ENCODE data around the gene NBEAL1. TPM values are rescaled to one million over a fixed set of nuclear protein-coding genes. Genes with fewer than 3 reads are reported as not detected.

The NBEAL1 gene
- total RNA-seq, 1 experiment from 2014 or later, result 17.0 TPM

GRCh38 chr2:203021991-203022390 is 7.3 kb downstream of the NBEAL1 start:
- Histone ChIP-seq H3K9me3 (ENCODE audit: control insufficient read depth in 1 of 2, insufficient read depth in 1 of 2, low read depth in 1 of 2, low read length in 2 of 2) (no peaks in the 10 kb centered on the region), H3K27me3 (ENCODE audit: insufficient read depth, low read length) (no peaks in the 10 kb centered on the region), H3K4me3 (replicated peaks in 1 of 2; ENCODE audit: low read depth in 1 of 2, low read length in 2 of 2) (no peak overlapping the region), H3K9me2 (ENCODE audit: insufficient read depth) (0 out of 2 replicates have a peak, but pooled peaks cover 2% of the 10 kb centered on the region), H3K4me2 (ENCODE audit: low read length) (no peak overlapping the region), H3K36me3 (ENCODE audit: control insufficient read depth in 1 of 2, insufficient read depth in 2 of 2, low read length in 2 of 2) (no peaks in the 10 kb centered on the region), H3K79me2 (ENCODE audit: insufficient read depth, low read length) (peaks cover 19% of the 10 kb centered on the region), H4K20me1 (ENCODE audit: insufficient read depth) (no peaks in the 10 kb centered on the region; the same call in 1 of the 2 replicates), H3K9ac (ENCODE audit: low read length) (no peak overlapping the region), H3K27ac (ENCODE audit: low read depth, low read length) (no peak overlapping the region), H2AFZ (ENCODE audit: low read depth, low read length, poor library complexity, severe bottlenecking) (no peak overlapping the region), H3K4me1 (ENCODE audit: control insufficient read depth in 1 of 2, insufficient read depth in 2 of 2, low read length in 2 of 2) (no peaks in the 10 kb centered on the region)
- no peak for DNase-seq (ENCODE audit: low read depth, low spot score)
- ATAC-seq, result no peak
- TF ChIP-seq ATF3 (IDR thresholded peaks at IDR 0.05) (no peak), CEBPB (IDR thresholded peaks at IDR 0.05; ENCODE audit: low read depth) (no peak), JUND (IDR thresholded peaks at IDR 0.05) (no peak), CTCF (IDR thresholded peaks at IDR 0.05 in 2 of 3, conservative IDR thresholded peaks at IDR 0.05 in 1 of 3; ENCODE audit: borderline replicate concordance in 1 of 3, insufficient read depth in 1 of 3, low read depth in 2 of 3, low read length in 2 of 3) (no peak), SP1 (IDR thresholded peaks at IDR 0.05; ENCODE audit: low read depth) (no peak), POLR2AphosphoS5 (IDR thresholded peaks at IDR 0.05; ENCODE audit: low read depth, low read length) (no peak), ZFX (IDR thresholded peaks at IDR 0.05) (no peak), EZH2phosphoT487 (IDR thresholded peaks at IDR 0.05; ENCODE audit: borderline replicate concordance) (no peak)
- ChIA-PET RAD21 (ENCODE audit: low non-redundant PET in 1 of 2, low total read pairs in 2 of 2, uncharacterized antibody in 2 of 2, unreplicated experiment in 2 of 2) (no interaction called here), CTCF (no interaction called here), POLR2A (no interaction called here)
- no TSS peak for BruUV-seq (replicated peaks)
- intact Hi-C loops (cut with micrococcal nuclease), result no loop called here

GRCh38 chr2:203022751-203023150 is 8.1 kb downstream of the NBEAL1 start:
- POLR2A ChIA-PET, result no interaction called here
- Histone ChIP-seq H3K9me2 (ENCODE audit: insufficient read depth) (0 out of 2 replicates have a peak, but pooled peaks cover 2% of the 10 kb centered on the region), H3K27me3 (ENCODE audit: insufficient read depth, low read length) (no peaks in the 10 kb centered on the region), H3K27ac (ENCODE audit: low read depth, low read length) (no peak overlapping the region), H3K79me2 (ENCODE audit: insufficient read depth, low read length) (peaks cover 19% of the 10 kb centered on the region), H3K4me2 (ENCODE audit: low read length) (no peak overlapping the region), H3K9me3 (ENCODE audit: control insufficient read depth in 1 of 2, insufficient read depth in 1 of 2, low read depth in 1 of 2, low read length in 2 of 2) (no peaks in the 10 kb centered on the region), H3K36me3 (ENCODE audit: control insufficient read depth in 1 of 2, insufficient read depth in 2 of 2, low read length in 2 of 2) (no peaks in the 10 kb centered on the region), H4K20me1 (ENCODE audit: insufficient read depth) (no peaks in the 10 kb centered on the region; the same call in 1 of the 2 replicates), H3K9ac (ENCODE audit: low read length) (no peak overlapping the region), H3K4me1 (ENCODE audit: control insufficient read depth in 1 of 2, insufficient read depth in 2 of 2, low read length in 2 of 2) (no peaks in the 10 kb centered on the region), H2AFZ (ENCODE audit: low read depth, low read length, poor library complexity, severe bottlenecking) (no peak overlapping the region), H3K4me3 (replicated peaks in 1 of 2; ENCODE audit: low read depth in 1 of 2, low read length in 2 of 2) (no peak overlapping the region)
- RAD21 ChIA-PET (ENCODE audit: low non-redundant PET in 1 of 2, low total read pairs in 2 of 2, uncharacterized antibody in 2 of 2, unreplicated experiment in 2 of 2), result no interaction called here
- TF ChIP-seq EZH2phosphoT487 (IDR thresholded peaks at IDR 0.05; ENCODE audit: borderline replicate concordance) (no peak), SIN3A (IDR thresholded peaks at IDR 0.05; ENCODE audit: low read depth) (no peak)
- DNase-seq (ENCODE audit: low read depth, low spot score) (no peak), ATAC-seq (no peak)
- intact Hi-C loops (cut with micrococcal nuclease), result no loop called here
- CTCF ChIA-PET, result interaction anchor here (0.6 kb wide), 1 partner anchor 121 kb away, joined by 3 read pairs; no protein-coding TSS in a partner anchor
- BruUV-seq (replicated peaks), result no TSS peak

Measured in HCT116 (cell line).